K562 (cell line): ENCODE data around the gene GNAL. TPM values are rescaled to one million over a fixed set of nuclear protein-coding genes. Genes with fewer than 3 reads are reported as not detected.
A peak's percentile ranks its signal among the peaks of the same experiment; 100 is the strongest.

Experiments used
- ATAC-seq: fragments of 200-7000 bp; cut with Tn5 transposase; 3 replicates; pipeline ENCODE4 v1.9.1; 2020; ENCODE audit warnings: moderate library complexity
- BruUV-seq: library from RNA; stranded (reverse); fragments of 400-500 nt; replicated peaks from 2 replicates; lab custom pipeline; 2021; lab: Mats Ljungman, UMichigan
- CTCF ChIA-PET: fragments of 300-600 bp; formaldehyde crosslinking; extraction: SDS; loops from one replicate; lab custom pipeline; 2021; ENCODE audit warnings: low intra/inter-chr PET ratio; lab: Yijun Ruan, JAX
- POLR2A ChIA-PET: fragments of 300-600, 350-650 bp; sonication (Branson Sonifier 250); formaldehyde crosslinking; extraction: SDS; loops from one replicate; lab custom pipeline; 2021; ENCODE audit warnings: antibody characterized with exemption, inconsistent platforms; lab: Yijun Ruan, JAX
- DNase-seq, 4 experiments: peaks; one replicate each; pipeline versions ENCODE4 v3.0.0 to v3.0.0-alpha.2; 2011 to 2018; ENCODE audit warnings: low spot score in 3 of 4, mixed read lengths in 3 of 4; ENCODE audit errors: extremely low read depth in 1 of 4
- FAIRE-seq: peaks from 2 replicates; lab custom pipeline; 2011; peaks lifted over from hg19 to GRCh38; lab: Jason Lieb, UNC
- H2AFZ ChIP-seq: 2 replicates; pipeline ENCODE4 v1.6.0; 2011; ENCODE audit warnings: low read depth, low read length, control low read depth, inconsistent platforms
- H3K27ac ChIP-seq: fragments of 200-600 bp; 3 replicates; pipeline ENCODE4 v1.8.0; 2011; ENCODE audit warnings: low read depth, mild to moderate bottlenecking, control low read depth, inconsistent platforms, low read length, moderate library complexity, mixed read lengths; ENCODE audit errors: extremely low read depth
- H3K27me3 ChIP-seq, 2 experiments: fragments of 300-600 bp in 1 of 2; 2 replicates in 1 of 2; 3 replicates in 1 of 2; pipeline versions ENCODE4 v1.6.0 to v1.8.0; 2011; ENCODE audit warnings: inconsistent platforms in 2 of 2, low read length in 2 of 2, mild to moderate bottlenecking in 1 of 2, mixed read lengths in 1 of 2, moderate library complexity in 1 of 2; ENCODE audit not compliant: control insufficient read depth in 2 of 2, insufficient read depth in 2 of 2
- H3K36me3 ChIP-seq: fragments of 300-600 bp; 3 replicates; pipeline ENCODE4 v1.8.0; 2011; ENCODE audit warnings: mild to moderate bottlenecking, low read length, inconsistent platforms; ENCODE audit not compliant: control insufficient read depth, insufficient read depth
- H3K4me1 ChIP-seq, 2 experiments: fragments of 200-600 bp in 1 of 2; replicated peaks in 1 of 2; 2 replicates in 1 of 2; 3 replicates in 1 of 2; pipeline versions ENCODE4 v1.5.1 to v1.8.0; 2011; ENCODE audit warnings: inconsistent platforms in 2 of 2, low read length in 2 of 2, mild to moderate bottlenecking in 1 of 2, mixed read lengths in 1 of 2, moderate library complexity in 1 of 2; ENCODE audit not compliant: control insufficient read depth in 2 of 2, insufficient read depth in 2 of 2
- H3K4me2 ChIP-seq: 2 replicates; pipeline ENCODE4 v1.6.1; 2011; ENCODE audit warnings: low read length, control low read depth, inconsistent platforms, mixed read lengths; ENCODE audit not compliant: insufficient read depth
- H3K4me3 ChIP-seq: fragments of 200-600 bp; sonication (generic), shearing (Covaris generic); 2 replicates; pipeline ENCODE4 v1.5.1; 2016; ENCODE audit warnings: control low read depth, inconsistent platforms
- H3K79me2 ChIP-seq: fragments of 200-600 bp; 3 replicates; pipeline ENCODE4 v1.8.0; 2011; ENCODE audit warnings: low read length, inconsistent platforms; ENCODE audit not compliant: control insufficient read depth, insufficient read depth
- H3K9ac ChIP-seq, 2 experiments: 2 replicates each; pipeline versions ENCODE4 v1.6.0 to v1.6.1; 2011; ENCODE audit warnings: low read depth in 2 of 2, low read length in 2 of 2, control low read depth in 1 of 2, inconsistent platforms in 1 of 2, mild to moderate bottlenecking in 1 of 2, mixed read lengths in 1 of 2; ENCODE audit not compliant: insufficient read depth in 1 of 2
- H3K9me1 ChIP-seq: one replicate; pipeline ENCODE4 v1.6.0; 2011; ENCODE audit warnings: inconsistent platforms, mild to moderate bottlenecking, low read length, moderate library complexity; ENCODE audit not compliant: control insufficient read depth, insufficient read depth
- H3K9me3 ChIP-seq: replicated peaks from 2 replicates; pipeline ENCODE4 v1.5.1; 2011; ENCODE audit warnings: low read depth, low read length, inconsistent platforms; ENCODE audit not compliant: control insufficient read depth, insufficient read depth
- H4K20me1 ChIP-seq: replicated peaks from 2 replicates; pipeline ENCODE4 v1.6.1; 2011; ENCODE audit warnings: low read length, inconsistent platforms, mixed read lengths; ENCODE audit not compliant: control insufficient read depth, insufficient read depth
- ATF4 ChIP-seq: fragments of 450-650 bp; formaldehyde crosslinking; IDR thresholded peaks from 2 replicates; pipeline ENCODE4 v1.4.0; 2022; ENCODE audit warnings: mild to moderate bottlenecking, moderate library complexity
- CBX2 ChIP-seq: fragments of 200-600 bp; sonication (generic); IDR thresholded peaks from one replicate; pipeline ENCODE4 v1.6.1; 2012; ENCODE audit warnings: mild to moderate bottlenecking, low read length, inconsistent platforms; ENCODE audit not compliant: insufficient read depth, poor library complexity, severe bottlenecking
- CSDE1 ChIP-seq, 2 experiments: fragments of 450-650 bp; IDR thresholded peaks; 2 replicates each; pipeline ENCODE4 v1.6.1; 2016; ENCODE audit warnings: mild to moderate bottlenecking in 1 of 2
- CTBP1 ChIP-seq: fragments of 450-650 bp; IDR thresholded peaks from 2 replicates; pipeline ENCODE4 v1.6.1; 2016; ENCODE audit warnings: borderline replicate concordance
- DIDO1 ChIP-seq: fragments of 450-650 bp; IDR thresholded peaks from 2 replicates; pipeline ENCODE4 v1.6.1; 2016; ENCODE audit warnings: low read depth, missing biosample characterization, missing genetic modification characterization
- DMBX1 ChIP-seq: fragments of 250-450 bp; sonication (Bioruptor Pico); IDR thresholded peaks from 2 replicates; pipeline ENCODE4 v1.8.0; 2022; ENCODE audit warnings: inconsistent platforms, mild to moderate bottlenecking, moderate library complexity, borderline replicate concordance
- ELF4 ChIP-seq: fragments of 450-650 bp; formaldehyde crosslinking; IDR thresholded peaks from 2 replicates; pipeline ENCODE4 v1.4.0; 2022; ENCODE audit warnings: missing genetic modification characterization
- ETV1 ChIP-seq: fragments of 450-650 bp; conservative IDR thresholded peaks from 2 replicates; pipeline ENCODE4 v1.6.1; 2016; ENCODE audit warnings: missing genetic modification characterization, control low read depth, low read depth, missing compliant biosample characterization
- GATA2 ChIP-seq: sonication (generic); formaldehyde crosslinking; IDR thresholded peaks from 2 replicates; pipeline ENCODE4 v1.4.0; 2020; ENCODE audit warnings: mild to moderate bottlenecking, missing genetic modification reagents
- HMG20B ChIP-seq: fragments of 250-450 bp; sonication (Bioruptor Pico); IDR thresholded peaks from 2 replicates; pipeline ENCODE4 v1.5.0; 2021; ENCODE audit warnings: mild to moderate bottlenecking
- NR4A1 ChIP-seq, 2 experiments: fragments of 250-450 bp in 1 of 2; fragments of 450-650 bp in 1 of 2; sonication (Bioruptor Pico) in 1 of 2; IDR thresholded peaks; 2 replicates each; pipeline versions ENCODE4 v1.4.0 to v1.6.1; 2016 to 2020; ENCODE audit warnings: mild to moderate bottlenecking in 2 of 2, missing compliant biosample characterization in 1 of 2, missing genetic modification characterization in 1 of 2, moderate library complexity in 1 of 2
- POLR2AphosphoS5 ChIP-seq: IDR thresholded peaks from 2 replicates; pipeline ENCODE4 v1.6.1; 2011; ENCODE audit warnings: mild to moderate bottlenecking, low read depth, low read length, moderate library complexity; ENCODE audit not compliant: control insufficient read depth, insufficient read depth
- SIRT6 ChIP-seq: IDR thresholded peaks from one replicate; pipeline ENCODE4 v1.6.1; 2012; ENCODE audit warnings: low read depth, mild to moderate bottlenecking, control low read depth, inconsistent platforms, low read length, moderate library complexity
- SMAD1 ChIP-seq: fragments of 150-350 bp; IDR thresholded peaks from 2 replicates; pipeline ENCODE4 v1.6.1; 2014; ENCODE audit warnings: low read length, low read depth; ENCODE audit not compliant: partially characterized antibody
- SMARCC2 ChIP-seq: fragments of 450-650 bp; IDR thresholded peaks from 2 replicates; pipeline ENCODE4 v1.6.1; 2017; ENCODE audit warnings: antibody characterized with exemption, moderate library complexity, mild to moderate bottlenecking, low read depth
- TARDBP ChIP-seq: fragments of 450-650 bp; IDR thresholded peaks from 2 replicates; pipeline ENCODE4 v1.6.1; 2016
- TEAD2 ChIP-seq: fragments of 450-650 bp; IDR thresholded peaks from 2 replicates; pipeline ENCODE4 v1.6.1; 2016; ENCODE audit warnings: missing genetic modification characterization, control low read depth, missing compliant biosample characterization
- ZNF23 ChIP-seq: fragments of 250-450 bp; sonication (Bioruptor Pico); IDR thresholded peaks from 2 replicates; pipeline ENCODE4 v1.4.0; 2020; ENCODE audit warnings: mild to moderate bottlenecking
- WGBS: fragments of 100-300 bp; shearing (Covaris generic); methylation state at CpG from one replicate; pipeline ENCODE4 v1.1.6; 2016; ENCODE audit warnings: low coverage, mixed read lengths; ENCODE audit not compliant: insufficient coverage; ENCODE audit errors: missing lambda C conversion rate; 5-methylcytosine and 5-hydroxymethylcytosine counted together
- in situ Hi-C: fragments of 300-500 bp; cut with MboI; formaldehyde crosslinking; loops from 4 replicates; pipeline ENCODE4 v1.15.0; 2018; ENCODE audit warnings: inconsistent platforms, mixed read lengths
- intact Hi-C: fragments of 100-400 bp; cut with micrococcal nuclease; formaldehyde crosslinking; loops from 2 replicates; pipeline ENCODE4 v1.14.2; 2022
- polyA plus RNA-seq, 8 experiments: library from polyadenylated mRNA; depleted of rRNA in 4 of 8; stranded (reverse) in 5 of 8; unstranded in 3 of 8; fragments of >200 nt; fragmentation: Nextera tagmentation in 2 of 8; fragmentation: Illumina TruSeq in 1 of 8; extraction: Ambion mirVana in 2 of 8; extraction: Trizol in 1 of 8; gene quantifications; 2 replicates each; pipeline versions ENCODE4 v1.2.1 to v1.2.3, GENCODE V29; 2011 to 2014; ENCODE audit warnings: inconsistent platforms in 1 of 8, missing spikeins in 1 of 8
- total RNA-seq, 7 experiments: library from RNA; depleted of rRNA in 6 of 7; stranded (reverse); fragments of >200 nt in 6 of 7; fragmentation: Illumina TruSeq in 2 of 7; extraction: Trizol in 2 of 7; gene quantifications; 2 replicates each; pipeline versions ENCODE4 v1.2.1 to v1.2.3, GENCODE V29; 2011 to 2021; ENCODE audit warnings: low replicate concordance in 1 of 7
- TF ChIP-seq, protein P1 (sequence below): fragments of 200-800 bp; sonication (Bioruptor generic); IDR thresholded peaks from 2 replicates; pipeline ENCODE4 v1.6.1; 2017; ENCODE audit warnings: missing genetic modification characterization, missing compliant biosample characterization
- TF ChIP-seq, protein P2 (sequence below): fragments of 250-450 bp; sonication (Bioruptor Pico); IDR thresholded peaks from 2 replicates; pipeline ENCODE4 v1.9.0; 2021; ENCODE audit warnings: mild to moderate bottlenecking, inconsistent platforms

The GNAL gene
- total and polyA plus RNA-seq, 9 of the 15 experiments (the other 6 are each of a cell fraction or from before 2014, with no cell fraction given), result under 0.01 to 0.10 (median 0.01) TPM; not detected in 5

DNA sequence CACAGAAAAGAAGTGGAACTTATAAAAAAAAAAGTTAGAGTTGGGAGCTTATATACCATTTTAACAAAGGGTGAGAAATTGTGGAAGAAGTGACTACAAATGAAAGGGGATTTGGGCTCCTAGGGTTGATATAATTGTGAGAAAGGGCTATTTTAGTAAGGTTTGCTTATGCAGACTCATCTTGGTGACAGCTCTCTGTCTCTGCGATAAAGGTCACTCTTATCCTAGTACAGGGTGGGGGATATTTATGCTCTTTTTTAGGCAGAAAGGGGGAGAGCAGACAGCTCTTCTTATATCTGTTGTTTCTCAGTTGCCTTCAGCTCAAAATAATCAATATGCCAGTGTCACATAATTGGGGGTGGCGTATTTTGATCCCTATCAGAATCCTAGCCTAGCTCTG, 130.9 kb downstream of the GNAL start:
- 0 out of 3 replicates have a peak overlapping the region, but pooled peaks have one; percentile 2 for H3K27ac ChIP-seq
- H3K79me2 ChIP-seq, result no peaks in the 10 kb centered on the region
- ChIA-PET CTCF (no interaction called here), POLR2A (interaction anchor here (0.8 to 1.4 kb wide), 3 partner anchors 20 to 160 kb away, joined by 3 to 4 read pairs (median 3); no protein-coding TSS in a partner anchor)
- DNase-seq (peak in 2 of 4 experiments; percentile 42 to 59), ATAC-seq (peak; percentile 78), FAIRE-seq (peak; percentile 89)
- H3K4me2 ChIP-seq, result no peak overlapping the region
- H3K9ac ChIP-seq, result peak overlapping the region in 1 of 2 experiments; percentile 8; a peak in 1 of 4 replicates
- BruUV-seq, result no TSS peak
- WGBS, result 13% methylated on average over 2 of the region's 2 CpGs
- peaks cover 12 to 15% of the 10 kb centered on the region in 2 experiments; a peak in 4 of 5 replicates for H3K4me1 ChIP-seq
- H4K20me1 ChIP-seq, result no peaks in the 10 kb centered on the region
- H3K36me3 ChIP-seq, result no peaks in the 10 kb centered on the region
- H3K27me3 ChIP-seq, result no peaks in the 10 kb centered on the region
- intact Hi-C loops (no loop called here), in situ Hi-C loops (no loop called here)
- H2AFZ ChIP-seq, result peak overlapping the region; percentile 37; the same call in 1 of the 2 replicates
- no peaks in the 10 kb centered on the region for H3K9me1 ChIP-seq
- no peaks in the 10 kb centered on the region for H3K9me3 ChIP-seq
- H3K4me3 ChIP-seq, result no peak overlapping the region
- no peak for TF ChIP-seq ZNF23 (CRISPR knock-in tag)
- no peak for TF ChIP-seq CBX2
- TF ChIP-seq HMG20B (CRISPR knock-in tag), result no peak
- no peak for TF ChIP-seq ETV1 (tag)
- TF ChIP-seq, protein P1, sequence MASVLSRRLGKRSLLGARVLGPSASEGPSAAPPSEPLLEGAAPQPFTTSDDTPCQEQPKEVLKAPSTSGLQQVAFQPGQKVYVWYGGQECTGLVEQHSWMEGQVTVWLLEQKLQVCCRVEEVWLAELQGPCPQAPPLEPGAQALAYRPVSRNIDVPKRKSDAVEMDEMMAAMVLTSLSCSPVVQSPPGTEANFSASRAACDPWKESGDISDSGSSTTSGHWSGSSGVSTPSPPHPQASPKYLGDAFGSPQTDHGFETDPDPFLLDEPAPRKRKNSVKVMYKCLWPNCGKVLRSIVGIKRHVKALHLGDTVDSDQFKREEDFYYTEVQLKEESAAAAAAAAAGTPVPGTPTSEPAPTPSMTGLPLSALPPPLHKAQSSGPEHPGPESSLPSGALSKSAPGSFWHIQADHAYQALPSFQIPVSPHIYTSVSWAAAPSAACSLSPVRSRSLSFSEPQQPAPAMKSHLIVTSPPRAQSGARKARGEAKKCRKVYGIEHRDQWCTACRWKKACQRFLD (CRISPR knock-in tag), result no peak
- TF ChIP-seq SIRT6, result no peak
- no peak for TF ChIP-seq POLR2AphosphoS5
- no peak for TF ChIP-seq GATA2 (CRISPR knock-in tag)
- TF ChIP-seq CTBP1, result no peak
- no peak for TF ChIP-seq DIDO1 (tag)
- no peak for TF ChIP-seq DMBX1 (CRISPR knock-in tag)
- TF ChIP-seq ELF4 (CRISPR knock-in tag), result no peak
- TF ChIP-seq TEAD2 (tag), result no peak
- TF ChIP-seq ATF4, result no peak
- TF ChIP-seq, protein P2, sequence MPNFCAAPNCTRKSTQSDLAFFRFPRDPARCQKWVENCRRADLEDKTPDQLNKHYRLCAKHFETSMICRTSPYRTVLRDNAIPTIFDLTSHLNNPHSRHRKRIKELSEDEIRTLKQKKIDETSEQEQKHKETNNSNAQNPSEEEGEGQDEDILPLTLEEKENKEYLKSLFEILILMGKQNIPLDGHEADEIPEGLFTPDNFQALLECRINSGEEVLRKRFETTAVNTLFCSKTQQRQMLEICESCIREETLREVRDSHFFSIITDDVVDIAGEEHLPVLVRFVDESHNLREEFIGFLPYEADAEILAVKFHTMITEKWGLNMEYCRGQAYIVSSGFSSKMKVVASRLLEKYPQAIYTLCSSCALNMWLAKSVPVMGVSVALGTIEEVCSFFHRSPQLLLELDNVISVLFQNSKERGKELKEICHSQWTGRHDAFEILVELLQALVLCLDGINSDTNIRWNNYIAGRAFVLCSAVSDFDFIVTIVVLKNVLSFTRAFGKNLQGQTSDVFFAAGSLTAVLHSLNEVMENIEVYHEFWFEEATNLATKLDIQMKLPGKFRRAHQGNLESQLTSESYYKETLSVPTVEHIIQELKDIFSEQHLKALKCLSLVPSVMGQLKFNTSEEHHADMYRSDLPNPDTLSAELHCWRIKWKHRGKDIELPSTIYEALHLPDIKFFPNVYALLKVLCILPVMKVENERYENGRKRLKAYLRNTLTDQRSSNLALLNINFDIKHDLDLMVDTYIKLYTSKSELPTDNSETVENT (CRISPR knock-in tag), result no peak
- TF ChIP-seq CSDE1 (IDR thresholded peaks at IDR 0.05), result no peak
- no peak for TF ChIP-seq SMAD1
- no peak for TF ChIP-seq TARDBP
- no peak for TF ChIP-seq SMARCC2
- TF ChIP-seq NR4A1 (CRISPR knock-in tag; IDR thresholded peaks at IDR 0.05), result no peak
- TF ChIP-seq NR4A1 (tag; IDR thresholded peaks at IDR 0.05), result no peak
